GM12878 (cell line): ENCODE results near the gene SOST. TPM values are rescaled to one million over a fixed set of nuclear protein-coding genes. Genes with fewer than 3 reads are reported as not detected.

Experiments
- ATAC-seq: fragments of 200-7000 bp; cut with Tn5 transposase; 3 replicates; pipeline ENCODE4 v1.9.1; 2020; ENCODE audit warnings: mild to moderate bottlenecking, moderate library complexity
- BruUV-seq: library from RNA; stranded (reverse); fragments of 400-500 nt; replicated peaks from 2 replicates; lab custom pipeline; 2021; lab: Mats Ljungman, UMichigan
- CTCF ChIA-PET: fragments of 300-600 bp; sonication (Branson Sonifier 250); formaldehyde crosslinking; extraction: SDS; loops from one replicate; lab custom pipeline; 2021; ENCODE audit warnings: inconsistent platforms; lab: Yijun Ruan, JAX
- POLR2A ChIA-PET: fragments of 350-600 bp; formaldehyde crosslinking; extraction: SDS; loops from one replicate; lab custom pipeline; 2021; ENCODE audit warnings: inconsistent platforms; lab: Charles Lee
- RAD21 ChIA-PET: fragments of 300-600 bp; sonication (Branson Sonifier 250); formaldehyde crosslinking; loops from one replicate; lab custom pipeline; 2023; ENCODE audit warnings: antibody characterized with exemption; ENCODE audit not compliant: unreplicated experiment; lab: Charles Lee
- SMC1A ChIA-PET: fragments of 300-600 bp; sonication (Branson Sonifier 250); formaldehyde crosslinking; loops from one replicate; lab custom pipeline; 2023; ENCODE audit not compliant: unreplicated experiment, uncharacterized antibody; lab: Charles Lee
- DNase-seq: peaks from one replicate; pipeline ENCODE4 v3.0.0-alpha.2; 2011; ENCODE audit warnings: low read depth, low spot score
- FAIRE-seq: peaks from 3 replicates; lab custom pipeline; 2011; peaks lifted over from hg19 to GRCh38; lab: Jason Lieb, UNC
- H2AFZ ChIP-seq: 2 replicates; pipeline ENCODE4 v1.6.0; 2011; ENCODE audit warnings: low read depth, low read length, control low read depth; ENCODE audit not compliant: control insufficient read depth
- H3K27ac ChIP-seq: 2 replicates; pipeline ENCODE4 v1.5.1; 2011; ENCODE audit warnings: control low read depth; ENCODE audit not compliant: control insufficient read depth, insufficient read depth
- H3K27me3 ChIP-seq, 2 experiments: replicated peaks in 1 of 2; 2 replicates each; pipeline versions ENCODE4 v1.6.0 to v1.6.1; 2011; ENCODE audit warnings: low read length in 1 of 2; ENCODE audit not compliant: control insufficient read depth in 2 of 2, insufficient read depth in 2 of 2
- H3K36me3 ChIP-seq, 2 experiments: 2 replicates each; pipeline ENCODE4 v1.5.1; 2011; ENCODE audit warnings: low read length in 1 of 2; ENCODE audit not compliant: control insufficient read depth in 2 of 2, insufficient read depth in 2 of 2
- H3K4me1 ChIP-seq: 2 replicates; pipeline ENCODE4 v1.6.1; 2011; ENCODE audit warnings: mild to moderate bottlenecking, low read length, moderate library complexity, mixed read lengths; ENCODE audit not compliant: control insufficient read depth, insufficient read depth
- H3K4me2 ChIP-seq: 2 replicates; pipeline ENCODE4 v1.6.0; 2011; ENCODE audit warnings: control low read depth; ENCODE audit not compliant: control insufficient read depth, insufficient read depth
- H3K4me3 ChIP-seq: fragments of 200-600 bp; sonication (generic); 2 replicates; pipeline ENCODE4 v1.5.1; 2016
- H3K79me2 ChIP-seq: 2 replicates; pipeline ENCODE4 v1.6.0; 2011; ENCODE audit warnings: low read length; ENCODE audit not compliant: control insufficient read depth, insufficient read depth
- H3K9ac ChIP-seq: 2 replicates; pipeline ENCODE4 v1.8.0; 2011; ENCODE audit warnings: low read length, control low read depth, mixed read lengths; ENCODE audit not compliant: control insufficient read depth, insufficient read depth
- H3K9me3 ChIP-seq: replicated peaks from 3 replicates; pipeline ENCODE4 v1.5.1; 2011; ENCODE audit warnings: mild to moderate bottlenecking, low read length; ENCODE audit not compliant: control insufficient read depth, insufficient read depth
- H4K20me1 ChIP-seq: 2 replicates; pipeline ENCODE4 v1.6.0; 2011; ENCODE audit not compliant: control insufficient read depth, insufficient read depth
- BMI1 ChIP-seq: fragments of 450-650 bp; IDR thresholded peaks from 2 replicates; pipeline ENCODE4 v1.6.1; 2016; ENCODE audit warnings: mild to moderate bottlenecking, moderate library complexity, borderline replicate concordance
- CREB1 ChIP-seq: IDR thresholded peaks from 2 replicates; pipeline ENCODE4 v1.6.1; 2012; ENCODE audit warnings: low read depth, mild to moderate bottlenecking, inconsistent platforms
- EZH2 ChIP-seq: IDR thresholded peaks from 2 replicates; pipeline ENCODE4 v1.6.1; 2012; ENCODE audit warnings: low read depth, mild to moderate bottlenecking, control low read depth, inconsistent platforms, low read length, borderline replicate concordance; ENCODE audit not compliant: control insufficient read depth
- HCFC1 ChIP-seq: fragments of 150-350 bp; IDR thresholded peaks from 2 replicates; pipeline ENCODE4 v1.6.1; 2014; ENCODE audit warnings: low read length
- HDAC6 ChIP-seq: fragments of 200-600 bp; sonication (generic); IDR thresholded peaks from one replicate; pipeline ENCODE4 v1.8.0; 2017; ENCODE audit warnings: antibody characterized with exemption; ENCODE audit not compliant: unreplicated experiment
- HDGF ChIP-seq: fragments of 450-650 bp; IDR thresholded peaks from 2 replicates; pipeline ENCODE4 v1.6.1; 2016; ENCODE audit warnings: antibody characterized with exemption
- MTA2 ChIP-seq: fragments of 450-650 bp; IDR thresholded peaks from 2 replicates; pipeline ENCODE4 v1.6.1; 2016; ENCODE audit warnings: low read depth, mild to moderate bottlenecking, moderate library complexity
- MXI1 ChIP-seq: fragments of 150-350 bp; IDR thresholded peaks from 2 replicates; pipeline ENCODE4 v1.6.1; 2011; ENCODE audit warnings: low read depth, mild to moderate bottlenecking, inconsistent platforms, low read length, improper control_type of control experiment
- NFYB ChIP-seq: IDR thresholded peaks from 2 replicates; pipeline ENCODE4 v1.6.1; 2011; ENCODE audit warnings: low read depth, mild to moderate bottlenecking, low read length, improper control_type of control experiment, moderate library complexity; ENCODE audit not compliant: insufficient read depth
- NR2C2 ChIP-seq: IDR thresholded peaks from 2 replicates; pipeline ENCODE4 v1.6.1; 2011; ENCODE audit warnings: borderline replicate concordance, low read depth; ENCODE audit not compliant: control insufficient read depth, insufficient read length
- RAD51 ChIP-seq: fragments of 450-650 bp; IDR thresholded peaks from 2 replicates; pipeline ENCODE4 v1.6.1; 2016; ENCODE audit warnings: moderate library complexity, mild to moderate bottlenecking, inconsistent platforms
- SIX5 ChIP-seq: IDR thresholded peaks from 2 replicates; pipeline ENCODE4 v1.6.1; 2011; ENCODE audit warnings: mild to moderate bottlenecking, low read depth, low read length, moderate library complexity; ENCODE audit not compliant: severe bottlenecking
- SMARCA5 ChIP-seq: fragments of 450-650 bp; IDR thresholded peaks from 2 replicates; pipeline ENCODE4 v1.6.1; 2017; ENCODE audit warnings: mild to moderate bottlenecking
- SREBF1 ChIP-seq: IDR thresholded peaks from 2 replicates; pipeline ENCODE4 v1.6.1; 2012; ENCODE audit warnings: mild to moderate bottlenecking, low read length
- SRF ChIP-seq, 2 experiments: IDR thresholded peaks; 2 replicates each; pipeline ENCODE4 v1.6.1; 2011; ENCODE audit warnings: low read depth in 2 of 2, low read length in 2 of 2, mild to moderate bottlenecking in 1 of 2, moderate library complexity in 1 of 2
- WGBS: methylation state at CpG from one replicate; pipeline ENCODE4 v1.1.6; 2016; ENCODE audit warnings: low lambda C conversion rate; ENCODE audit not compliant: insufficient replicate concordance, insufficient coverage; ENCODE audit errors: missing lambda C conversion rate; 5-methylcytosine and 5-hydroxymethylcytosine counted together
- in situ Hi-C: fragments of 300-500 bp; cut with MboI; formaldehyde crosslinking; loops from 9 replicates; pipeline ENCODE4 v1.14.3; 2018; ENCODE audit warnings: mixed read lengths
- intact Hi-C: fragments of 100-400 bp; cut with micrococcal nuclease; formaldehyde crosslinking; loops from one replicate; pipeline ENCODE4 v1.14.2; 2022; ENCODE audit not compliant: unreplicated experiment
- polyA plus RNA-seq, 11 experiments: library from polyadenylated mRNA; depleted of rRNA in 4 of 11; unstranded in 6 of 11; stranded (reverse) in 5 of 11; fragments of >200 nt; fragmentation: Nextera tagmentation in 4 of 11; fragmentation: Illumina TruSeq in 1 of 11; extraction: Ambion mirVana in 4 of 11; extraction: Trizol in 1 of 11; gene quantifications; 1 replicate in 1 of 11; 2 replicates in 10 of 11; pipeline versions ENCODE4 v1.2.1 to v1.2.3, GENCODE V29; 2011 to 2016; ENCODE audit warnings: inconsistent platforms in 2 of 11, missing spikeins in 2 of 11, low read depth in 1 of 11
- total RNA-seq, 4 experiments: library from RNA; depleted of rRNA in 3 of 4; stranded (reverse); fragments of >200 nt in 3 of 4; fragmentation: Illumina TruSeq in 1 of 4; extraction: Trizol in 1 of 4; gene quantifications; 2 replicates each; pipeline versions ENCODE4 v1.2.1 to v1.2.3, GENCODE V29; 2013 to 2021
- TF ChIP-seq, protein P1 (sequence below): fragments of 450-650 bp; IDR thresholded peaks from 2 replicates; pipeline ENCODE4 v1.6.1; 2018; ENCODE audit warnings: mild to moderate bottlenecking, low read depth, moderate library complexity; ENCODE audit not compliant: partially characterized antibody

The SOST gene
- total and polyA plus RNA-seq, 10 of the 15 experiments (the other 5 are each of a cell fraction or from before 2014, with no cell fraction given), result not detected

- TF ChIP-seq RAD51 (no peak), EZH2 (no peak), NR2C2 (no peak)
Observed at GRCh38 chr17:43710101-43710500, 48.5 kb downstream of the SOST start (continued).

- H3K27me3 ChIP-seq, result no peaks in the 10 kb centered on the region; a peak in 2 of 4 replicates
- in situ Hi-C loops, result no loop called here
- no peak overlapping the region for H3K4me3 ChIP-seq
- no peak for ATAC-seq
- intact Hi-C loops, result no loop called here
- no peak for DNase-seq
- no peak overlapping the region for H2AFZ ChIP-seq
- H3K27ac ChIP-seq, result no peak overlapping the region
- H3K9ac ChIP-seq, result no peak overlapping the region
- SMC1A ChIA-PET, result no interaction called here
- no peak overlapping the region for H3K4me2 ChIP-seq
- FAIRE-seq, result no peak
- TF ChIP-seq HDAC6 (no peak), HCFC1 (no peak), NFYB (no peak), SRF (IDR thresholded peaks at IDR 0.05; ENCODE audit: low read depth in 2 of 2, low read length in 2 of 2) (no peak), SREBF1 (no peak), BMI1 (no peak), MTA2 (no peak), CREB1 (no peak), SIX5 (no peak), SMARCA5 (no peak), MXI1 (no peak), HDGF (no peak)
- TF ChIP-seq, protein P1, sequence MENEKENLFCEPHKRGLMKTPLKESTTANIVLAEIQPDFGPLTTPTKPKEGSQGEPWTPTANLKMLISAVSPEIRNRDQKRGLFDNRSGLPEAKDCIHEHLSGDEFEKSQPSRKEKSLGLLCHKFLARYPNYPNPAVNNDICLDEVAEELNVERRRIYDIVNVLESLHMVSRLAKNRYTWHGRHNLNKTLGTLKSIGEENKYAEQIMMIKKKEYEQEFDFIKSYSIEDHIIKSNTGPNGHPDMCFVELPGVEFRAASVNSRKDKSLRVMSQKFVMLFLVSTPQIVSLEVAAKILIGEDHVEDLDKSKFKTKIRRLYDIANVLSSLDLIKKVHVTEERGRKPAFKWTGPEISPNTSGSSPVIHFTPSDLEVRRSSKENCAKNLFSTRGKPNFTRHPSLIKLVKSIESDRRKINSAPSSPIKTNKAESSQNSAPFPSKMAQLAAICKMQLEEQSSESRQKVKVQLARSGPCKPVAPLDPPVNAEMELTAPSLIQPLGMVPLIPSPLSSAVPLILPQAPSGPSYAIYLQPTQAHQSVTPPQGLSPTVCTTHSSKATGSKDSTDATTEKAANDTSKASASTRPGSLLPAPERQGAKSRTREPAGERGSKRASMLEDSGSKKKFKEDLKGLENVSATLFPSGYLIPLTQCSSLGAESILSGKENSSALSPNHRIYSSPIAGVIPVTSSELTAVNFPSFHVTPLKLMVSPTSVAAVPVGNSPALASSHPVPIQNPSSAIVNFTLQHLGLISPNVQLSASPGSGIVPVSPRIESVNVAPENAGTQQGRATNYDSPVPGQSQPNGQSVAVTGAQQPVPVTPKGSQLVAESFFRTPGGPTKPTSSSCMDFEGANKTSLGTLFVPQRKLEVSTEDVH, result no peak
- TF ChIP-seq, all 136 proteins: peak for 0
- WGBS, result 70% methylated on average over 4 of the region's 4 CpGs
- Histone ChIP-seq H3K36me3 (no peaks in the 10 kb centered on the region), H3K9me3 (no peaks in the 10 kb centered on the region), H3K79me2 (no peaks in the 10 kb centered on the region), H3K4me1 (peaks cover 3% of the 10 kb centered on the region), H4K20me1 (no peaks in the 10 kb centered on the region)
- ChIA-PET CTCF (interaction anchor here (1.2 kb wide), 1 partner anchor 10 kb away, joined by 3 read pairs; no protein-coding TSS in a partner anchor), POLR2A (no interaction called here), RAD21 (no interaction called here)
- no TSS peak for BruUV-seq
Observed at GRCh38 chr17:43709210-43709609, 49.4 kb downstream of the SOST start.
